Erythroblast (primary cell): ENCODE results near the gene ACVR1B.

Experiments
- DNase-seq, 2 experiments: peaks; one replicate each; lab custom pipeline; 2025; lab: John Stamatoyannopoulos, UW
- GATA1 ChIP-seq: IDR thresholded peaks from 2 replicates; pipeline ENCODE4 v1.6.1; 2011; ENCODE audit warnings: low read depth, mild to moderate bottlenecking, control low read depth, low read length, moderate library complexity
- POLR2A ChIP-seq: IDR thresholded peaks from 2 replicates; pipeline ENCODE4 v1.6.1; 2011; ENCODE audit warnings: mild to moderate bottlenecking, low read length

Gene ACVR1B

DNA sequence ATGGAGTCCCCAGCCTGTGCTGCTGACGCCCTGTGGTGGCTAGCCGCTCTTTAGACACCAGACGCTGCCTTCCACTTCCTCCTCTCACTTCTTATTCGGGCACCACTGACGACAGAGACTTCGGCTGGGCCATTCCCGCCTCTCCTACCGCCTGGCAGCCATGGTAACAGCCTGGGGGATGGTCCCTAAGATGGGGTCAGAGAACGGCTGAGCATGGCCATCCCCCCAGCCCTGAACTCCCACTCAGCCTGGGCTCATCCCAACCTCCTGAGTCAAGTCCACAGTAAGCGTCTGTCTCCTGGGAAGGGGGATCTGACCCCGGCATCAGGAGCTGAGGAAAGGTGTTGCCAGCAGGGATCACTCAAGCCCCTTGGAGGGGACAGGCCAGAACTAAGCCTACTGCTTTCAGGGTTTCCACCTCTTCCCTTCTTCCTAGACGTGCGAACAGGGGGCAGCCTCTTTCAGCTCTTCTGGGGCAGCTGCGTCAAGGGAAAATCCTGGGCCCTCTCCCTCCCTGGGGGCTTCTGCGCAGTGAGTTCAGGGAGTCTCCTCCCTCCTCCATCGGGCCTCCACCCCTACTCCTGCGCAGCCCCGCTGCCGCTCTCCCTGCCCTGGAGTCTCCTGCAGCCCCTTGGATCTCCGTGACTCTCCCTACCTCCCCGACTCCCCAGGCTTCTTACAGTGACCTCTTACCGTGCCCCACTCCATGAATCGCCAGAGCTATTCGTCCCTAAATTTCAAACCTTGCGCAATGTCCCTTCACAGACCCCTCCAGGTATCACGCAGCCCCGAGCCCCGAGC, 54.6 kb downstream of the ACVR1B start:
- DNase-seq = no peak
- TF ChIP-seq GATA1 (no peak), POLR2A (no peak)

DNA sequence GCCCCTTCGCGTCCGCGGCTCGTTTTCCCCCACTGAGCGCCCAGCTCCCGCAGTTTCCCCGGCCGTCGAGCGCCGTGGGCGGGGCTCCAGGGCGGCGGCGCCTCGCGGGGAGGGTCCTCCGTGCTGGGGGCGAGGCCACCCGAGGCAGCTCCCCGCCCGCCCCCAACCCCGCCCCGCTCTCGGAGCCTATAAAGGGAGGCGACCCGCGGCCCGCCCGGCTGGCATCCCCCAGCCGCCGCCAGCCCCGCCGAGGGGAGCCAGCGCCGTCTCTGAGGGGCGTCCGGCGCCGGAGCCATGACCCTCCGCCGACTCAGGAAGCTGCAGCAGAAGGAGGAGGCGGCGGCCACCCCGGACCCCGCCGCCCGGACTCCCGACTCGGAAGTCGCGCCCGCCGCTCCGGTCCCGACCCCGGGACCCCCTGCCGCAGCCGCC, 55.2 kb downstream of the ACVR1B start, which contains the start of gene TAMALIN:
Gene TAMALIN, plus strand, starts transcription at position 221 of the 432 bp plus-strand sequence. Its CDS starts 74 bp downstream, at position 295.
- DNase-seq = peak; percentile 53 to 57

DNA sequence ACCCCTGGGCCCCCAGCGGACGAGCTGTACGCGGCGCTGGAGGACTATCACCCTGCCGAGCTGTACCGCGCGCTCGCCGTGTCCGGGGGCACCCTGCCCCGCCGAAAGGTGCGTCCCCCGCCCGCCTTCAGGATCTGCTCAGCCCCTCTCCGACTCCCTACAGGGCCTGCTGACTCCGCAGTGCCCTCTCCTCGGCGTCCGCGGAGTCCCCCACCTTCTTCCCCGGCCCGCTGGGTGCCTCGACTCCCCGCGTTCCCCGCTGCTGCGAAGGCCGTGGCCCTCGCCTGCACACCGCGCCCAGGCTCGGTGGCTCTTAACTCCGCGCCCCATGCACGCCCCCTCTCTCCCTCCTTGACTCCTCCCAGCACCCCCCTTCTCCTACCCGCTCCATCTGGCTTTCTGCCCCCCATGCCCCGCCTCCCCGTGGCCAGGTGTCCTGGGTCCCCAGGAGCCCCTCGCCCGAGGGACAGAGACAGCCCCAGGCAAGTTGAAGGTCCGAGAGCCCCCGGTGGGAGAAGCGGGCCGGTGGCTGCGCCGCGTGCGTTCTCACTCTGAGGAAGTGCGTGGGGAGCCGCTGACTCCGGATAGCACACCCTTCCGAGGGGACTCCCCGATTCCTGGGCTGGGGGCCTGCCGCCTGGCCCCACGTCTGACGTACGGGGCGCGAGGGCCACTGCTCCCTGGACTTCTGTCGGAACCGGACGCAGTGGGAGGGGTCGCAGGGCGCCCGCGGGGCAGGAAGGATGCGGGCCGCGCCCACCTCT, 55.8 kb downstream of the ACVR1B start:
- TF ChIP-seq POLR2A (no peak), GATA1 (no peak)
- DNase-seq = peak; percentile 35 to 40

More for the DNA sequence above, 55.2 kb downstream of the ACVR1B start, which contains the start of gene TAMALIN:
- TF ChIP-seq GATA1 (no peak), POLR2A (no peak)

DNA sequence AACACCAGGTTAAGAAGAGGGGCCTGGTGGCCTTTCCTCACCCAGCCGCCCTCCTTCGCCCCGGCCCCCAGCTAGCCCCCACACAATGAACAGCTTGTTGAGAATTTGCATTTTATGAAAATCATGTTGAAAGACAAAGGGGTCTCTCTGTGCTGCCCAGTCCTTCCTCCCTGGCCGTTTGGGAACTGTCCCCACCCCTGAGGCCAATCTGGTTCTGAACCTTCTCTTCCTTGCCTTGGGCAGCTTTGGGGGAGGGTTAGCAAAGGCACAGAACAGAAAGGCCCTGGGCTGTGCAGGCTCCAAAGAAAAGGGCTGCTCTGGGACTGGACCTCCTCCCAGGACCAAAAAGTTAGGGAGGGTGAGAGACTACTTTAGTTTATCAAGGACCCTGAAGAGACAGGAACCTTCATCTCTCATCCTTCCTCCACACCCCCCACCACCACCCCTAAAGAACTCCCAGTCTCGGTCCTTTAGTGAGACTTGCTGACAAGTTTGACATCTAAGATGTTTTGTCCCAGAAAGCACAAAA, 56.5 kb downstream of the ACVR1B start:
- no peak for TF ChIP-seq GATA1
- no peak for TF ChIP-seq POLR2A
- DNase-seq = no peak

DNA sequence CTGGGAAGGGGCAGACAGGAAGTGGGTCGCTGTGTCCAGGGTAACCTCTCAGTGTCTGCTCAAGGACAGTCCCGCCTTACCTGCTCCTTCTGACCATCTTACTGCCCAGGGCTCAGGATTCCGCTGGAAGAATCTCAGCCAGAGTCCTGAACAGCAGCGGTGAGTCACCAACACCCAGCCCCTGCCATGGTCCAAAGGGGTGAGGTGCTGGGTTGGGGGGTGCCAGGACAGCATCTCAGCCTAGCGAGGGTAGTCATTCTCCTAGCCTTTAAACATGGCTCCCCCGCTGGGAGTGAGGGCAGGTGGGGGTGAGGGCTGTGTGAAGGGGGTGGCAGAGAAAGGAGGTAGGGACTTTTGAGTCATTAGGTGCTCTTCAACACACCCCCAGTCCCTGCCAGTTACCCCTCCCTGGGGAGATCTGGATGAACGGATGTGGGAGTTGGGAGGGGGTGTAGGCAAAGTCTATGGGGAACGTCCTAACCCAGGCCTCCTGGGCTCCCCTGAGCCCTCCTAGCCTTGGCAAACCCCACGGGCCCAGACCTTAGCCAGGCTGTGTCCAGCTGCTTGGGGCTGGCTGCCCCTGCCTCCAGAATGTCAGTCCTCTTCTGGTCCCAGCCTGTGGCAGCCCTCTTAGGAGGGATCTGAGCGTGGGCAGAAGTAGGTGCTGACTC, 57.7 kb downstream of the ACVR1B start:
- TF ChIP-seq POLR2A (no peak), GATA1 (no peak)
- no peak for DNase-seq

DNA sequence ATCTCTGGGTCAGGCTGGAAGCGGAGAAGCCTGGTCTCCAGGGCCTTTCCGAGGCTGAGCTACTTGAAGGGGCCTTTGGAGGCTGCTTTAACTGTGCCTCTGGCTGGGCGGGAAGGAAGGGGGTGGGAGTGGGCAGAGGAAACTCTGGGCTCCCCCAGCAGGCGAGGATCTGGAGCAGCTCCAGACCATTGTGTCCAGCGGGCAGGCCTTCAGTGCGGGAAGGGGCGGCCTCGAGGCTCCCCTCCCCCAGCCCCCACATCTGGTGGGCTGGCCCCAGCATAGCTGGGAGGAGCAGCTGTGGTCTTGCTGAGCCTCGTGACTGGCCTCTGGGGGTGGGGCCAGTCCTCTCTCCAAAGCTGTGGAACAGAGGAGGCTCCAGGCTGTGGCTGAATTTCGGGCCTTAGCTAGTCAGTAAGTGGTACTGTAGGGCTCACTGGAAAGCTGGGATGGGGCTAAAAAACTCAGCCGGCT, 58.7 kb downstream of the ACVR1B start:
- peak; percentile 24 to 44 for DNase-seq
- TF ChIP-seq GATA1 = no peak
- no peak for TF ChIP-seq POLR2A

DNA sequence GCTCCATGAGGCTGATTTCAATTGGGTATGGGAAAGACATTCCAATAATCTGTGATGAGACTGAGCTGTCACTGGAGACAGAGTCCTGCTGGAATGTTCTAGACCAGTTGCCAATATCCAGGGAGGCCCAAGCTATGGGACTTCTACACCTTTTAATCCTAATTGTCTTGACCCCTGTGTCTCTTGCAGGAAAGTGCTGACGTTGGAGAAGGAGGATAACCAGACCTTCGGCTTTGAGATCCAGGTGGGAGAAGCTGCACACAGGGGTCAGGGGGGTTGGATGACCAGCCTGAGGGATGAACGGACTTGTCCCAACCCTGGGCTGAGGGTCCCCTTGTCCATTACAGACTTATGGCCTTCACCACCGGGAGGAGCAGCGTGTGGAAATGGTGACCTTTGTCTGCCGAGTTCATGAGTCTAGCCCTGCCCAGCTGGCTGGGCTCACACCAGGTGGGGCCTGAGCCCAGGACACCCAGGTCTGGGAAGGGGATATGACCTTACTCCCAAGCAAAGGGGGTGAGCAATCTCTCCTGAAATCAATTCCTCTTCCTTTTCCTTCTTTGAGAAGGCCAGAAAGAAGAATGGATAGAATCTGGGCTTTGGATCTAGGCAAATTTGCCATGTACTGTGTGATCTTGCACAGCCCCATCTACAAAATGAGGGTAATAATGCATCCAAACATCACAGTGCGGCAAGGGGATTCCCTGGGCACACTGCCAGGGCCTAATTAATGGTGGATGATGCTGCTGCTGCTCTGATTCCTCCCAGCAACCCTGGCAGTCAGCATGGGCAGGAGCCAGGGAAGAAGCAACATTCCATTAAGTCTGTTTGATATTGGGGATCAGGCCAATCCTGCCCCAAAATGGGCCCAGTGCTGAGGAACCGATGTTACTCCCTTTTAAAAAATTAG, 59.4 kb downstream of the ACVR1B start:
- no peak for DNase-seq
- no peak for TF ChIP-seq GATA1
- TF ChIP-seq POLR2A = no peak

DNA sequence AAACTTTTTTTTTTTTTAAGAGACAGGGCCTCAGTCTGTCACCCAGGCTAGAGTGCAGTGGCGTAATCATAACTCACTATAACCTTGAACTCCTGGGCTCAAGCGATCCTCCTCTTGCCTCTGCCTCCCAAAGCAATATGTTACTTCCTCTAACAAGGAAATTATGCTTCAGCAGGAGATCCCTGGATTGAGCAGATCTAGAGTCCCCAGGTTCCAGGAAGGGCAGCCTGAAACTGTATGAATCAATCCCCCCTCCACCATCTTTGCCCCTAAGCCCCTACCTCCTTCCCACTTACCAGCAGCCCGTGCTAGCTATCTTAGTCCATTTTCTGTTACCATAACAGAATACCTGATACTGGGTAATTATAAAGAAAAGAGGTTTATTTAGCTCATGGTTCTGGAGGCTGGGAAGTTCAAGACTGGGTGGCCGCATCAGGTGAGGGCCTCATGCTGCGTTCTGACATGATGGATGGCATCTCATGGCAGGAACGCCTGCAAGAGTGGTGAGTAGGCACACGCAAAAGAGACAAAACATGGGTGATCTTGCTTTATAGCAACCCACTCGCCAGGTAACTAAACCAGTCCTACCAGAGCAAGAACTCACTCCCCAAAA, 60.2 kb downstream of the ACVR1B start:
- TF ChIP-seq GATA1 (no peak), POLR2A (no peak)
- DNase-seq = no peak

DNA sequence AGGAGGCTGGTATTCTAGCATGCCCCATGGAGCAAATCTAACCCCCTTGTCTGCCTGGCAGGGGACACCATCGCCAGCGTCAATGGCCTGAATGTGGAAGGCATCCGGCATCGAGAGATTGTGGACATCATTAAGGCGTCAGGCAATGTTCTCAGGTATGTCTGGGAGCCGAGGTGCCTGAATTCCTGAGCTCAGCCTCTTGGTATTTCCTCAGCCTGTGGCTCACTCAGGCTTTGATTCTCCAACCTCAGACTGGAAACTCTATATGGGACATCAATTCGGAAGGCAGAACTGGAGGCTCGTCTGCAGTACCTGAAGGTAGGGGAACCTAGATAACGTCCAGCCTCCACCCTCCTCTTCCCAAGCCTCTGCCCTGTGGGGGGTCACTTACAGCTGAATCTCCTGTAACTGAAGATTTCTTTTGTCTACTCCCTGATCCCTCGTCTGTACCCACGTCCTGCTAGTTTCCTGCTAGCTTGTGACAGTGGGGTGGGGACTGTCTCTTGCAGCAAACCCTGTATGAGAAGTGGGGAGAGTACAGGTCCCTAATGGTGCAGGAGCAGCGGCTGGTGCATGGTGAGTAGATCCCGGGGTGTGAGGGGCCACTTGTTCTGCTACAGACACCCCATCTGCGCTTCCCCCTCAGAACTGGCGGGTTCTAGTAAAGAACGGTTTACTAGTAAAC, 62.3 kb downstream of the ACVR1B start:
- TF ChIP-seq GATA1 (no peak), POLR2A (no peak)
- DNase-seq = no peak

DNA sequence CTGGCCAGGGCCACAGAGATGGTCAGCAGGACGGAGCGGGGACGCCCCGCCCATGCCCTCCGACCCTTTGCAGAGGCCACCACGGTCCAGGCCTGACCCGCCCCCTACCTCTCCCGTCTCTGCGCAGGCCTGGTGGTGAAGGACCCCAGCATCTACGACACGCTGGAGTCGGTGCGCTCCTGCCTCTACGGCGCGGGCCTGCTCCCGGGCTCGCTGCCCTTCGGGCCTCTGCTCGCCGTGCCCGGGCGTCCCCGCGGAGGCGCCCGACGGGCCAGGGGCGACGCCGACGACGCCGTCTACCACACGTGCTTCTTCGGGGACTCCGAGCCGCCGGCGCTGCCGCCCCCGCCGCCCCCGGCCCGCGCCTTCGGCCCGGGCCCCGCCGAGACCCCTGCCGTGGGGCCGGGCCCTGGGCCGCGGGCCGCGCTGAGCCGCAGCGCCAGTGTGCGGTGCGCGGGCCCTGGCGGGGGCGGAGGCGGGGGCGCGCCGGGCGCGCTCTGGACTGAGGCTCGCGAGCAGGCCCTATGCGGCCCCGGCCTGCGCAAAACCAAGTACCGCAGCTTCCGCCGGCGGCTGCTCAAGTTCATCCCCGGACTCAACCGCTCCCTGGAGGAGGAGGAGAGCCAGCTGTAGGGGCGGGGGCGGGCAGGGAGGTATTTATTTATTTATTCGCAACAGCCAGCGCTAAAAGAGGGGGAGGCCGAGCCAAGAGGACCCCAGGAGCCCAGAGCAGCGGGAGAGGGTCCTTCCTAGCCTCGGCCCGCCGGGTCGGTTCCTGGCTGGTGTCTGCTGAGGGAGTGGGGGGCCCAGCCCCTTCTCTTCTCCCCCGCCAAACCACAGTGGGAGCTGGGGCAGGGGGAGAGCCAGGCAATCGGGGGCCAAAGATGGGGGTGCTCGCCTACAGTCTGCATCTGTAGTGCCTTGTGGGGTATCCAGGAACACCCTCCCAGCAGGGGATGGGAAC, 63.4 kb downstream of the ACVR1B start:
- no peak for TF ChIP-seq GATA1
- TF ChIP-seq POLR2A = no peak
- no peak for DNase-seq
